ACHN (cell line): ENCODE measurements around the gene CFAP43.
"Not testable (repeated sequence)": the region's sequence is repeated elsewhere in the genome, so short reads cannot be mapped to it uniquely, and the experiment has no call there.

ENCODE experiments used
- DNase-seq: peaks from one replicate; pipeline ENCODE4 v3.0.0-alpha.2; 2015
- in situ Hi-C: cut with HindIII; loops from 2 replicates; pipeline ENCODE4 v1.10.0; 2017; ENCODE audit warnings: low sequenced_read_pairs, low pct_ligation_motif_present, low pct_unique_long_range_greater_than_20kb

The CFAP43 gene

DNA sequence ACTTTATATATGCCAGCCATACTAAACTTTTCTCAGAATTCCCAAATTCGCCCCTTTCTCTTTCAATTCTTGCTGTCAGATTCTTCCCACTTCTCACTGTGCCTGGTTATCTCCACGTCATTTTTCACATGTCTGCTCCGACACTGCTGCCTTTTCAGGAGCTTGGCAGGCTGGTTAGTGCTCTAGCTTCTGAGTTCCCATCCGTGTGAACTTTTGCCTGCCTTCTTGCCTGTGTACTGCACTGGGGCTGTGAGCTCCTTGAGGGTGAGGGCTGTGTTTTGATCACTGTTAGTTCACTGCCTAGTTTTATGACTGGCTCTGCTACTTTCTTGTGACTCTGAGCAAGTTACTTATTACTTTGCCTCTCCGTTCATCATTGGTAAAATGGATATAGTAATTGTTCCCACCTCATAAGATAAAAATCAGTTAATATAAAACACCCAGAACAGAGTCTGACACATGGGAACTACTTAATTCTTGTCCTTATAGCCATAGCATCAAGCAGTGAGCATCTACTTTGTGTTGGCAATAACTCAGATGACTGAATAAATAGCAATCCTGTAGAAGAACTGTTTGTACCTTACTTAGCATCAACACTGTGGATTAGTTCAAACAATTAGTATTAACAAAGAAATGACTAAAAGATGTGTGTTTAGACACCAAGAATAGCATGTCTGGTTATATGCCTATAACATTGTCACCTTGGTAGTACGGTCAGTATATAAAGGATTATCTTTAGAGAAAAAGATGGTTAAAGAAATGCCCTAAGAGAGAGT, 28.0 kb upstream of the CFAP43 start:
- in situ Hi-C loops = loop anchor here (10.0 kb wide), 1 partner anchor 45 kb away; no protein-coding TSS in a partner anchor
- no peak for DNase-seq

GRCh38 chr10:104259456-104259855, 27.3 kb upstream of the CFAP43 start:
- in situ Hi-C loops = loop anchor here (10.0 kb wide), 1 partner anchor 45 kb away; no protein-coding TSS in a partner anchor
- no peak for DNase-seq

- no peak for DNase-seq
- in situ Hi-C loops = loop anchor here (10.0 kb wide), 1 partner anchor 47 kb away; no protein-coding TSS in a partner anchor
These were observed 26.0 kb upstream of the CFAP43 start for GRCh38 chr10:104258209-104258608.

DNA sequence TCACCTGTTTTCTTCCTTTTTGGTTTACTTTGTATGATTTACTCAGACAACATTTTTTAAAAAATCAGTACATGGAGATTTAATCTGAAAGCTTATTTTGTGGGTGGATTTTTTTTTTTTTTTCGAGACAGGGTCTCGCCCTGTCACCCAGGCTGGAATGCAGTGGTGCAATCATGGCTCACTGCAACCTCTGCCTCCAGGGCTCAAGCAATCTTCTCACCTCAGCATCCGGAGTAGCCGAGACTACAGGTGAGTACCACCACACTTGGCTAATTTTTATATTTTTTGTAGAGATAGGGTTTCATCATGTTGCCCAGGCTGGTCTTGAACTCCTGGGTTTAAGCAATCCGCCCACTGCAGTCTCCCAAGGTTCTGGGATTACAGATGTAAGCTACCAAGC, 25.1 kb upstream of the CFAP43 start:
- DNase-seq = no peak
- in situ Hi-C loops = loop anchor here (10.0 kb wide), 1 partner anchor 48 kb away; no protein-coding TSS in a partner anchor

GRCh38 chr10:104256335-104256961, 24.3 kb upstream of the CFAP43 start:
- no peak for DNase-seq
- in situ Hi-C loops = loop anchor here (10.0 kb wide), 1 partner anchor 48 kb away; no protein-coding TSS in a partner anchor

DNA sequence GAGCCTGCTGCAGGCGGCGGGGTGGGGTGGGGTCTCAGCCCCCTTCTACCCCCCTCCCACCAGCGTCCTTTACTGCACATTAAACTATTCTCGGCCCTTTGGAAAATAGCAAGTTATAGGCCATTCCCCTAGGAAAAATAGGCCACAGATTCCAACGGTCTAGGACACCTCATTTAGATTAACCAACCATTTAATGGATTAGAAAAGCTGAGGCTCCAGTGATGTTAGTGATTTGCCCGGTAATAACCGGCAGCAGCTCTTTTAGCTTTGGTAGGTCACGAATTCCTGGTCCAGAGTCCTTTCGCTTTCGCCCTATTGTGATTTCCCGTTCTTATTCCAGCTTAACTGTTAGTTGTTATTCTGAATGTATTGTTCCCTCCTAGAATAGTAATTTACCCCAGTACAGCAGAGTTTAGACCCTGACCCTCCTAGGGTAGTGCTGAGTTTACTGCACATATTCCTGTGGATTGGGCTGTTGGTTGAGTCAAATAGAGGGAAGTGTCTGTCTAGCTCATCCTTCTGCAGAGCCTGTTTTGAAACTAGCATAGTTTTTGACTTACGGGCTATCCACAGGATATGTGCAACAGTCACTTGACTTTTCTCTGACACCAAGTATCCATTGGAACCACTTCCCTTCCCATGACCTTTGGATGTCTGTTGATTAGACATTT, 23.3 kb upstream of the CFAP43 start:
- in situ Hi-C loops = loop anchor here (10.0 kb wide), 1 partner anchor 49 kb away; no protein-coding TSS in a partner anchor
- peak; percentile 65 for DNase-seq

DNA sequence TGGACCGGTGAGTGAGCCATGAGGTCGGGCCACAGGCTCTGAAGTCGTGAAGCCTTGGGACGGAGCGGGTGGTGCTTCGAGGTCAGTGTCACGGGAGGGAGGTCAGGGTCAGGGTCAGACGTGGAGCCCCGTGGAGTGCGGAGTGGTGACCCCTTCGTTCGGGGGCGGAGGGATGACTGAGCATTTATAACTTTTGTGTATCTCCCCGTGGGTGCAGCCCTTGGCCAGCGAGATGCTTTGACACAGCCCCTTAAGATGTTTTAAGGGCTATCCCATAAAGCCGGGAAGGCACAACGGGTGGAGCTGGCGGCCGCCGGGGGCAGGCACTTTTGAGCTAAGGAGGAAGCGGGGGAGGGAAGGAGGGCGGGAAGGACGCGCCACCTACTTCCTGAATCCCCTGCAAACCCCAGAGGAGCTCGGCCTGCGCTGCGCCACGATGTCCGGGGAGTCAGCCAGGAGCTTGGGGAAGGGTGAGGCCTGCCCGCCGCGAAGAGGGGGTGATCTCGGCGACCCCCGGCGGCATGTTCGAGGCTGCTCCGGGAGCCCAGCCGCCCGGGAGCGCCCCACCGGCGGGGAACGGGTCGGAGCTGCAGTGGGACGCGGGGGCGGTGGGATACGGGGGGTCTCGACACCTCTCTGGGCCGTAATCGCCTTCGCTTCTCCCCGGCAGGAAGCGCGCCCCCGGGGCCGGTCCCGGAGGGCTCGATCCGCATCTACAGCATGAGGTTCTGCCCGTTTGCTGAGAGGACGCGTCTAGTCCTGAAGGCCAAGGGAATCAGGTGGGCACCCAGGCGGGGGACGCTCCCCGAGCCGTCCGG, 22.5 kb upstream of the CFAP43 start, which contains the start of gene GSTO1:
TSS of gene GSTO1 (plus strand) at position 400 of the 818 bp plus-strand sequence. CDS start at position 437, 37 bp downstream.
- peak; percentile 80 for DNase-seq
- in situ Hi-C loops = loop anchor here (10.0 kb wide), 1 partner anchor 50 kb away; no protein-coding TSS in a partner anchor

GRCh38 chr10:104253606-104254410, 21.6 kb upstream of the CFAP43 start:
- in situ Hi-C loops = loop anchor here (10.0 kb wide), 1 partner anchor 51 kb away; no protein-coding TSS in a partner anchor

GRCh38 chr10:104253106-104253505, 20.9 kb upstream of the CFAP43 start:
- DNase-seq = no peak
- in situ Hi-C loops = loop anchor here (10.0 kb wide), 1 partner anchor 52 kb away; no protein-coding TSS in a partner anchor

More at GRCh38 chr10:104253606-104254410, 21.6 kb upstream of the CFAP43 start:
- DNase-seq = no peak

DNA sequence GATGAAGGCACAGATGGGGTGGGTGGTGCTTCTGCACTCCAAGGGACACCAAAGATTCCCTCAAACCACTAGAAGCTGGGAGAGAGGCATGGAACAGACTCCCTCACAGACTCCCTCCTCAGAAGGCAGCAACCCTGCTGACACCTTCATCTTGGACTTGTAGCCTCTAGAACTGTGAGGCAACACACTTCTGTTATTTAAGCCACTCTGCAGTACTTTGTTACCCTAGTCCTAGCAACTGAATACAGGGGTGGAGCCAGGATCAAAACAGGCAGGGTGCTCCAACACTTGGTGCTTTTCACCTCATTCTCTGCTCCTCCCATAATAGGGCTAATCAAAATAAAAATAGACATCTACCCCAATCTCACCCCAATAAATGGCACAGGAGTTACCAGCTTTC, 20.2 kb upstream of the CFAP43 start:
- DNase-seq = no peak
- in situ Hi-C loops = loop anchor here (10.0 kb wide), 1 partner anchor 52 kb away; no protein-coding TSS in a partner anchor

DNA sequence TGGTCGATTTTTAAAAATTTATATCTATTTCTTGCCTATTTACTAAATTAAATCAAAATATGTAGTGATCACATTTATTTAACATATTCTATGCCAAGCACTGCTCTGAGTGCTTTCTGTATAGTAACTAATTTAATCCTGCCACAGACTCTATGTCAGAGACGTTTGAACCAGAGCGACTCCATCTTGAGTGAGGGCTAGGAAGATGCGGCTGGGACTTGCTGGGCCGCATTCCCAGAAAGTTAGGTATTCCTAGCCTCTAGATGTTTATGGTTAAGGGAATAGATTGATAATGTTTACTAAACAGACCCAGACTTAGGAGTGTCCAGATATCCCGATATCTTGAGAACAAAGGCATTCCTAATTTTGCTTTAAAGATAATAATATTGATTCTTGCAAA, 19.3 kb upstream of the CFAP43 start:
- DNase-seq = no peak
- in situ Hi-C loops = loop anchor here (10.0 kb wide), 1 partner anchor 53 kb away; no protein-coding TSS in a partner anchor

- in situ Hi-C loops = loop anchor here (10.0 kb wide), 1 partner anchor 54 kb away; no protein-coding TSS in a partner anchor
These were observed 18.2 kb upstream of the CFAP43 start for GRCh38 chr10:104250371-104250770.

GRCh38 chr10:104248931-104249330, 16.8 kb upstream of the CFAP43 start:
- DNase-seq, in situ Hi-C loops: not testable (repeated sequence)

More at GRCh38 chr10:104250371-104250770, 18.2 kb upstream of the CFAP43 start:
- no peak for DNase-seq

DNA sequence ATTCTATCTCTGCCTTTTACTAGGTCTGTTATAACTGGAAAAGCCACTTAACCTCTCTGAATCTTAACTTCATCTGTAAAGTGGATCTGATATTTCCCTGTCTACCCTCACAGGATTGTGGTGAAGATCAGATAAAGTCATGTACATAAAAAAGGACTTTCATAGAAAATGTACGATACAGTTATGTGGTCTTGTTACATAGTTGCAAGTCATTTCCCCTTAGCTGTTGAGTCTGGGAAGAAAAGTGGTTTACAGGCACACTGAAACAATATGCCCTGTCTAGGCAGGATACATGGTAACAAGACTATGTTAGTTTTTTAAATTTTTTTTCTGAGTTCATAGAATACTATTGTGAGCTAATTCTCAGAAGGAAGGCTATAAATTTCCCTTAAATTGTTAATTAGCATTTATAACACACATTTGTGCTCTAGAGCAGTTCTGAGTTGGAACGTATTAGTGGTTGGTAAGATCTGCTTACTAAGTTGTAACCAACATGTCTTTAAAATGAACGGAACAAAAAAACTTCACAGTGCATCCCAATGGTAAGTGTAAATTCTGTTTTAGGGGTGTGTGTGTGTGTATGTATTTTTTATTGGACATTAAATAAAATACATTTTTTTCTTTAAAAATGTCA, 15.5 kb upstream of the CFAP43 start:
- no peak for DNase-seq
- in situ Hi-C loops = no loop called here

DNA sequence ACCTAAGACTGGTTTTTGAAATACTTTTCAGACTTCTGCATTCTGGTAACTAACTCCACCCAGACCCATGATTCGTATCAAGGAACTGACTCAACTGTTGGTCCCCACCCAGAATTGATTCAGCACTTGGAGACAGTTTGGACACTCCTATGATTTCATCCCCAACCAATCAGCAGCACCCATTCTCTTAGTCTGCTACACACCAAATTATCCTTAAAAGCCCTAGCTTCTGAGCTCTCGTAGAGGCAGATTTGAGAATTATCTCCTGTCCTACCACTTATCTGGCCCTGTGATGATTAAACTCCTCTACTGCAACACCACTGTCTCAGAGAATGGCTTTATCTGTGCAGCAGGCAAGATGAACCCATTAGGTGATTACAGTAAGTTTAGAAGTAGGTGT, 14.8 kb upstream of the CFAP43 start:
- no peak for DNase-seq
- in situ Hi-C loops = no loop called here

GRCh38 chr10:104245066-104245632, 13.0 kb upstream of the CFAP43 start:
- no peak for DNase-seq
- in situ Hi-C loops = no loop called here
